GM12878 (cell line): Measurements from ENCODE around the gene NLRP6. TPM values are rescaled to one million over a fixed set of nuclear protein-coding genes. Genes with fewer than 3 reads are reported as not detected.

ENCODE experiments used
- ATAC-seq: fragments of 200-7000 bp; cut with Tn5 transposase; 3 replicates; pipeline ENCODE4 v1.9.1; 2020; ENCODE audit warnings: mild to moderate bottlenecking, moderate library complexity
- BruUV-seq: library from RNA; stranded (reverse); fragments of 400-500 nt; replicated peaks from 2 replicates; lab custom pipeline; 2021; lab: Mats Ljungman, UMichigan
- CTCF ChIA-PET: fragments of 300-600 bp; sonication (Branson Sonifier 250); formaldehyde crosslinking; extraction: SDS; loops from one replicate; lab custom pipeline; 2021; ENCODE audit warnings: inconsistent platforms; lab: Yijun Ruan, JAX
- POLR2A ChIA-PET: fragments of 350-600 bp; formaldehyde crosslinking; extraction: SDS; loops from one replicate; lab custom pipeline; 2021; ENCODE audit warnings: inconsistent platforms; lab: Charles Lee
- RAD21 ChIA-PET: fragments of 300-600 bp; sonication (Branson Sonifier 250); formaldehyde crosslinking; loops from one replicate; lab custom pipeline; 2023; ENCODE audit warnings: antibody characterized with exemption; ENCODE audit not compliant: unreplicated experiment; lab: Charles Lee
- SMC1A ChIA-PET: fragments of 300-600 bp; sonication (Branson Sonifier 250); formaldehyde crosslinking; loops from one replicate; lab custom pipeline; 2023; ENCODE audit not compliant: unreplicated experiment, uncharacterized antibody; lab: Charles Lee
- DNase-seq: peaks from one replicate; pipeline ENCODE4 v3.0.0-alpha.2; 2011; ENCODE audit warnings: low read depth, low spot score
- FAIRE-seq: peaks from 3 replicates; lab custom pipeline; 2011; peaks lifted over from hg19 to GRCh38; lab: Jason Lieb, UNC
- H2AFZ ChIP-seq: 2 replicates; pipeline ENCODE4 v1.6.0; 2011; ENCODE audit warnings: low read depth, low read length, control low read depth; ENCODE audit not compliant: control insufficient read depth
- H3K27ac ChIP-seq: 2 replicates; pipeline ENCODE4 v1.5.1; 2011; ENCODE audit warnings: control low read depth; ENCODE audit not compliant: control insufficient read depth, insufficient read depth
- H3K27me3 ChIP-seq, 2 experiments: replicated peaks in 1 of 2; 2 replicates each; pipeline versions ENCODE4 v1.6.0 to v1.6.1; 2011; ENCODE audit warnings: low read length in 1 of 2; ENCODE audit not compliant: control insufficient read depth in 2 of 2, insufficient read depth in 2 of 2
- H3K36me3 ChIP-seq, 2 experiments: 2 replicates each; pipeline ENCODE4 v1.5.1; 2011; ENCODE audit warnings: low read length in 1 of 2; ENCODE audit not compliant: control insufficient read depth in 2 of 2, insufficient read depth in 2 of 2
- H3K4me1 ChIP-seq: 2 replicates; pipeline ENCODE4 v1.6.1; 2011; ENCODE audit warnings: mild to moderate bottlenecking, low read length, moderate library complexity, mixed read lengths; ENCODE audit not compliant: control insufficient read depth, insufficient read depth
- H3K4me2 ChIP-seq: 2 replicates; pipeline ENCODE4 v1.6.0; 2011; ENCODE audit warnings: control low read depth; ENCODE audit not compliant: control insufficient read depth, insufficient read depth
- H3K4me3 ChIP-seq: fragments of 200-600 bp; sonication (generic); 2 replicates; pipeline ENCODE4 v1.5.1; 2016
- H3K79me2 ChIP-seq: 2 replicates; pipeline ENCODE4 v1.6.0; 2011; ENCODE audit warnings: low read length; ENCODE audit not compliant: control insufficient read depth, insufficient read depth
- H3K9ac ChIP-seq: 2 replicates; pipeline ENCODE4 v1.8.0; 2011; ENCODE audit warnings: low read length, control low read depth, mixed read lengths; ENCODE audit not compliant: control insufficient read depth, insufficient read depth
- H3K9me3 ChIP-seq: replicated peaks from 3 replicates; pipeline ENCODE4 v1.5.1; 2011; ENCODE audit warnings: mild to moderate bottlenecking, low read length; ENCODE audit not compliant: control insufficient read depth, insufficient read depth
- H4K20me1 ChIP-seq: 2 replicates; pipeline ENCODE4 v1.6.0; 2011; ENCODE audit not compliant: control insufficient read depth, insufficient read depth
- ATF3 ChIP-seq: IDR thresholded peaks from 2 replicates; pipeline ENCODE4 v1.6.1; 2011; ENCODE audit warnings: low read depth, mild to moderate bottlenecking, low read length, moderate library complexity, borderline replicate concordance; ENCODE audit errors: extremely low read depth
- CEBPZ ChIP-seq: fragments of 150-350 bp; IDR thresholded peaks from 2 replicates; pipeline ENCODE4 v1.6.1; 2016; ENCODE audit warnings: low read depth, low read length
- CHD4 ChIP-seq: fragments of 200-600 bp; sonication (generic); IDR thresholded peaks from 2 replicates; pipeline ENCODE4 v1.6.1; 2016; ENCODE audit warnings: mild to moderate bottlenecking
- EZH2 ChIP-seq: IDR thresholded peaks from 2 replicates; pipeline ENCODE4 v1.6.1; 2012; ENCODE audit warnings: low read depth, mild to moderate bottlenecking, control low read depth, inconsistent platforms, low read length, borderline replicate concordance; ENCODE audit not compliant: control insufficient read depth
- FOXM1 ChIP-seq: IDR thresholded peaks from 2 replicates; pipeline ENCODE4 v1.6.1; 2012; ENCODE audit warnings: low read depth, mild to moderate bottlenecking, inconsistent platforms, low read length, moderate library complexity
- MEF2B ChIP-seq: fragments of 450-650 bp; IDR thresholded peaks from 2 replicates; pipeline ENCODE4 v1.6.1; 2018; ENCODE audit warnings: mild to moderate bottlenecking, moderate library complexity; ENCODE audit not compliant: partially characterized antibody, poor library complexity, severe bottlenecking
- POLR2AphosphoS5 ChIP-seq: IDR thresholded peaks from 2 replicates; pipeline ENCODE4 v1.6.1; 2011; ENCODE audit warnings: mild to moderate bottlenecking, low read length, inconsistent platforms
- RCOR1 ChIP-seq: conservative IDR thresholded peaks from 2 replicates; pipeline ENCODE4 v1.6.1; 2012; ENCODE audit warnings: low read depth, low read length, improper control_type of control experiment
- RELB ChIP-seq: fragments of 450-650 bp; IDR thresholded peaks from 2 replicates; pipeline ENCODE4 v1.6.1; 2017; ENCODE audit warnings: low read depth, mild to moderate bottlenecking, moderate library complexity
- SPI1 ChIP-seq: IDR thresholded peaks from 2 replicates; pipeline ENCODE4 v1.6.1; 2011; ENCODE audit warnings: low read depth, mild to moderate bottlenecking, low read length, moderate library complexity, borderline replicate concordance; ENCODE audit not compliant: insufficient read depth
- TCF3 ChIP-seq: IDR thresholded peaks from 2 replicates; pipeline ENCODE4 v1.6.1; 2012; ENCODE audit warnings: low read depth, mild to moderate bottlenecking, low read length, borderline replicate concordance; ENCODE audit not compliant: insufficient read depth
- USF2 ChIP-seq: IDR thresholded peaks from 2 replicates; pipeline ENCODE4 v1.6.1; 2011; ENCODE audit warnings: low read depth, low read length, improper control_type of control experiment, borderline replicate concordance
- WRNIP1 ChIP-seq: IDR thresholded peaks from 2 replicates; pipeline ENCODE4 v1.6.1; 2011; ENCODE audit warnings: low read depth, low read length, improper control_type of control experiment, borderline replicate concordance
- YBX1 ChIP-seq: fragments of 450-650 bp; IDR thresholded peaks from 2 replicates; pipeline ENCODE4 v1.6.1; 2016; ENCODE audit warnings: antibody characterized with exemption
- YY1 ChIP-seq: IDR thresholded peaks from 2 replicates; pipeline ENCODE4 v1.6.1; 2011; ENCODE audit warnings: low read depth, mild to moderate bottlenecking, low read length
- WGBS: methylation state at CpG from one replicate; pipeline ENCODE4 v1.1.6; 2016; ENCODE audit warnings: low lambda C conversion rate; ENCODE audit not compliant: insufficient replicate concordance, insufficient coverage; ENCODE audit errors: missing lambda C conversion rate; 5-methylcytosine and 5-hydroxymethylcytosine counted together
- in situ Hi-C: fragments of 300-500 bp; cut with MboI; formaldehyde crosslinking; loops from 9 replicates; pipeline ENCODE4 v1.14.3; 2018; ENCODE audit warnings: mixed read lengths
- intact Hi-C: fragments of 100-400 bp; cut with micrococcal nuclease; formaldehyde crosslinking; loops from one replicate; pipeline ENCODE4 v1.14.2; 2022; ENCODE audit not compliant: unreplicated experiment
- polyA plus RNA-seq, 11 experiments: library from polyadenylated mRNA; depleted of rRNA in 4 of 11; unstranded in 6 of 11; stranded (reverse) in 5 of 11; fragments of >200 nt; fragmentation: Nextera tagmentation in 4 of 11; fragmentation: Illumina TruSeq in 1 of 11; extraction: Ambion mirVana in 4 of 11; extraction: Trizol in 1 of 11; gene quantifications; 1 replicate in 1 of 11; 2 replicates in 10 of 11; pipeline versions ENCODE4 v1.2.1 to v1.2.3, GENCODE V29; 2011 to 2016; ENCODE audit warnings: inconsistent platforms in 2 of 11, missing spikeins in 2 of 11, low read depth in 1 of 11
- total RNA-seq, 4 experiments: library from RNA; depleted of rRNA in 3 of 4; stranded (reverse); fragments of >200 nt in 3 of 4; fragmentation: Illumina TruSeq in 1 of 4; extraction: Trizol in 1 of 4; gene quantifications; 2 replicates each; pipeline versions ENCODE4 v1.2.1 to v1.2.3, GENCODE V29; 2013 to 2021

NLRP6 gene
- total and polyA plus RNA-seq, 10 of the 15 experiments (the other 5 are each of a cell fraction or from before 2014, with no cell fraction given): 0.03 to 0.11 TPM; not detected in 8

GRCh38 chr11:289398-289711 is 11.1 kb downstream of the NLRP6 start:
- no TSS peak for BruUV-seq
- DNase-seq: no peak
- RAD21 ChIA-PET: interaction anchor here (1.0 to 1.4 kb wide), 4 partner anchors 21 to 82 kb away, joined by 3 to 4 read pairs (median 4); partner anchors contain the start of genes BET1L and RIC8A
- WGBS: 62% methylated on average over 5 of the region's 14 CpGs
- H4K20me1 ChIP-seq: no peaks in the 10 kb centered on the region
- TF ChIP-seq POLR2AphosphoS5 (no peak), CEBPZ (no peak), RELB (no peak), ATF3 (no peak), MEF2B (no peak), YBX1 (no peak), CHD4 (no peak), RCOR1 (no peak), EZH2 (no peak), FOXM1 (no peak), SPI1 (no peak), TCF3 (no peak), WRNIP1 (no peak), USF2 (no peak), YY1 (no peak)
- intact Hi-C loops (no loop called here), in situ Hi-C loops (no loop called here)
- peak overlapping the region; percentile 58 for H3K4me3 ChIP-seq
- no peaks in the 10 kb centered on the region for H3K36me3 ChIP-seq
- no peak for FAIRE-seq
- POLR2A ChIA-PET: interaction anchor here (0.6 to 3.5 kb wide), 4 partner anchors 22 to 41 kb away, joined by 3 to 10 read pairs (median 4); no protein-coding TSS in a partner anchor
- SMC1A ChIA-PET: interaction anchor here (0.6 kb wide), 1 partner anchor 18 kb away, joined by 3 read pairs; no protein-coding TSS in a partner anchor
- peak overlapping the region; percentile 82 for H3K4me2 ChIP-seq
- peaks cover 8% of the 10 kb centered on the region; the same call in 1 of the 2 replicates for H3K4me1 ChIP-seq
- no peaks in the 10 kb centered on the region for H3K79me2 ChIP-seq
- ATAC-seq: peak; percentile 17
- CTCF ChIA-PET: interaction anchor here (1.7 to 1.8 kb wide), 3 partner anchors 16 to 39 kb away, joined by 3 to 9 read pairs (median 7); no protein-coding TSS in a partner anchor
- H3K9me3 ChIP-seq: no peaks in the 10 kb centered on the region
- no peak overlapping the region for H3K9ac ChIP-seq
- no peak overlapping the region for H3K27ac ChIP-seq
- H3K27me3 ChIP-seq: peaks cover 1 to 2% of the 10 kb centered on the region in 2 experiments; a peak in 3 of 4 replicates
- no peak overlapping the region for H2AFZ ChIP-seq
